ENCODE measurements around the gene CSNK1G2.

CSNK1G2 gene

GRCh38 chr19:1917926-1918325 lies 23.0 kb upstream of the CSNK1G2 start:
- no peak for DNase-seq (ENCODE audit: extremely low read depth in 1 of 2, low read depth in 1 of 2)

GRCh38 chr19:1918975-1919374 lies 22.0 kb upstream of the CSNK1G2 start:
- no peak for DNase-seq (ENCODE audit: extremely low read depth in 1 of 2, low read depth in 1 of 2)

GRCh38 chr19:1920644-1921043 lies 20.3 kb upstream of the CSNK1G2 start:
- no peak for DNase-seq (ENCODE audit: extremely low read depth in 1 of 2, low read depth in 1 of 2)

GRCh38 chr19:1921326-1921725 lies 19.6 kb upstream of the CSNK1G2 start:
- no peak for DNase-seq (ENCODE audit: extremely low read depth in 1 of 2, low read depth in 1 of 2)

DNA sequence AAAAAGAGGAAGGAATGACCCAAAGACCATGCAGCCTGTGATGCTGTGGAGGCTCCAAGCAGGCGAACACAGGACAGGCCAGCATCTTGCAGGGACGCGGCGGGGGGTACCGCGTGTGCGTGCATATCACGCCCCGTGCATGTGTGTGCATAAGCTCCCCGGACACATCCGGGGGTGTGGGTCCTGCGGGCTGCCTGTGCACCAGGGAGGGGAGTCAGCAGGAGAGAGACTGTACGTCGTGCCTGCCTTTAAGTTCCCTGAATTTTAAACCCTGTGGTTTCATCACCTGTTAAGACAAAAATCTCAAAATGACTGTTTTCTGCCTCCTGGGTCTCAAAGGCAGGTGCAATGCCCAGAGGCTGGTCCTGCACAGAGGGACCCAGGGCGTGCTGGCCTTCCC lies 19.1 kb upstream of the CSNK1G2 start:
- DNase-seq (ENCODE audit: extremely low read depth in 1 of 2, low read depth in 1 of 2), result no peak

- DNase-seq (ENCODE audit: extremely low read depth in 1 of 2, low read depth in 1 of 2), result no peak
These were observed 18.2 kb upstream of the CSNK1G2 start for GRCh38 chr19:1922803-1923202.

DNA sequence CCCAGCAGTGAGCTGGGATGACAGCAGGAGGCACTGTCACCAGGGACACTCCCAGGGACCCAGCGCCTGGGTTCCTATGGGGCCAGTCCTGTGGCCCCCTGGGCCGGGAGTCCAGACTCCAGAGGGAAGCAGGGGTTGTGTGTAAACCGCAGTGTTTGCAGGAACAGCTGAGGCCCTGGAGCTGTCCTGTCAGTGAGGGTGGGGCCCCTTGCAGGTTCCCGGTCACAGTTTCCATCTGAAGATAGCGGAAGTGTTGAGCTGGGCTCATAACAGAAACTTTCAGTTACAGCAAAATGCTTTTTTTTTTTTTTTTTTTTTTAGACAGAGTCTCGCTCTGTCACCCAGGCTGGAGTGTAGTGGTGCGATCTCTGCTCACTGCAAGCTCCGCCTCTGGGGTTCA lies 17.7 kb upstream of the CSNK1G2 start:
- DNase-seq (ENCODE audit: extremely low read depth in 1 of 2, low read depth in 1 of 2), result no peak

DNA sequence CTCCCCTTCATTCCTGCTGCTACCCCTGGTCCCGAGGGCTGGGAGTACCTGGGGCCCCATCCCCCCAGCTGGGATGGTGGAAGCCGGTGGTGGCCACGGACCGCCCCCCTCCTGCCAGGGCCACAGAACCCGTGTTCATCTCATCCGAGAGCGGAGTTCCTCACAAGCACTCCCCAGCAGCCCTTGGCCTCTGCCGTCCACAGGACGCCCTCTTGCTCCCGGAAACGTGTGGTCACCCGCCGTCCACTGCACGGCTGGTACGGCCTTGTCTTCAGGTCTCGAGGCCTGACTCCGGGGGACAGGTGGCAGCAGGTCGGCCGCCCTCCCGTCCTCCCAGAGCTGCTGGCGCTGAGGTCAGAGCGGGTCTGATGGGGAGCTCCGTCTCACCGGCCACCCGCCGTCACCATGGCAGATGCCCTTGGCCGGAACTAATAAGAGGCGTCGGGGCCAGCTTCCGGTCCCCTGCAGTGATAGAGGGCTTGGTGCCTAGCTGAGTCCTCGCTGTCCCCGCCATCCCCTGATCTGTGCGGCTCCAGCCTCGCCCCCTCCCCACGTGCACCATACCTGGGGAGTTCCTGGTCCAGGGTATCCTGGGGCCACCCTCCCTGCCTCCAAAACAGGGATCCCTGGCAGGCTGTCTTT lies 16.5 kb upstream of the CSNK1G2 start:
- DNase-seq (ENCODE audit: extremely low read depth in 1 of 2, low read depth in 1 of 2), result no peak

- no peak for DNase-seq (ENCODE audit: extremely low read depth in 1 of 2, low read depth in 1 of 2)
These were observed 15.4 kb upstream of the CSNK1G2 start for GRCh38 chr19:1925544-1925943.

GRCh38 chr19:1929021-1929742 lies 11.8 kb upstream of the CSNK1G2 start:
- DNase-seq (ENCODE audit: extremely low read depth in 1 of 2, low read depth in 1 of 2), result peak; percentile 62 to 73

DNA sequence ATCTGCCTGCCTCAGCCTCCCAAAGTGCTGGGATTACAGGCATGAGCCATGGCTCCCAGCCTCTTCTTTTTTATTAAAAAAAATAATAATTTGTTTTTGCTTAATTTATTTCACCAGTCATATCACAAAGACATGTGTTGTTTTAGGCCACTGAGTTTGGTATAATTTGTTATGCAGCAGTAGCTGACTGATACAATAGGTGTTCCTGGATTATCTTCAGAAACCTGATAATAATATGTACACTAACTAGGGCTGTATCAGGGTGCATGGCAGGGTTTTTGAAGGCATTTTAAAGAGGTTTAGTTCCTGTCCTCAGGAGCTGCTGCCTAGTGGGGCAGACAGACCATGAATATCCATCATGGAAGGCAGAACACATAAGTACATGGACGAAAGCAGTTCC lies 9.5 kb upstream of the CSNK1G2 start:
- DNase-seq (ENCODE audit: extremely low read depth in 1 of 2, low read depth in 1 of 2), result no peak

- no peak for DNase-seq (ENCODE audit: extremely low read depth in 1 of 2, low read depth in 1 of 2)
These were observed 8.6 kb upstream of the CSNK1G2 start for GRCh38 chr19:1932395-1932794.

DNA sequence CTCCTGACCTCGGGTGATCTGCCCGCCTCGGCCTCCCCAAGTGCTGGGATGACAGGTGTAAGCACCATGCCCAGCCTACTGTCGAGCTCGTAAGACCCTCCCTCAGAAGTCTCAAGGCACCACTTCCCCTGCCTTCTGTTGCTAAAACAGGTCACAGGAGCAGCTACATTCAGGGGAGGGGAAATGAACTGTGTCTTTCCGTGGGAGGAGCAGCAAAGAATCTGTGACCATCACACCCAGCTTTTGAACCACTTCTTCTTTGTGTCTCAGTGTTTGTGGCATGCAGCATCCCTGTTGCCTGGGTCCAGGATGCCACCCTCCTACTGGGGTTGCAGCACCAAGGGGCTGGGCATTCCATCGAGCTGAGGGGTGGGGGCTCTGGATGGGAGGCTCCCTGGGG lies 7.7 kb upstream of the CSNK1G2 start:
- no peak for DNase-seq (ENCODE audit: extremely low read depth in 1 of 2, low read depth in 1 of 2)

- DNase-seq (ENCODE audit: extremely low read depth in 1 of 2, low read depth in 1 of 2), result no peak
These were observed 7.0 kb upstream of the CSNK1G2 start for GRCh38 chr19:1933942-1934341.

GRCh38 chr19:1935484-1936208 lies 5.3 kb upstream of the CSNK1G2 start:
- no peak for DNase-seq (ENCODE audit: extremely low read depth in 1 of 2, low read depth in 1 of 2)

- no peak for DNase-seq (ENCODE audit: extremely low read depth in 1 of 2, low read depth in 1 of 2)
These were observed 4.5 kb upstream of the CSNK1G2 start for GRCh38 chr19:1936430-1936829.

DNA sequence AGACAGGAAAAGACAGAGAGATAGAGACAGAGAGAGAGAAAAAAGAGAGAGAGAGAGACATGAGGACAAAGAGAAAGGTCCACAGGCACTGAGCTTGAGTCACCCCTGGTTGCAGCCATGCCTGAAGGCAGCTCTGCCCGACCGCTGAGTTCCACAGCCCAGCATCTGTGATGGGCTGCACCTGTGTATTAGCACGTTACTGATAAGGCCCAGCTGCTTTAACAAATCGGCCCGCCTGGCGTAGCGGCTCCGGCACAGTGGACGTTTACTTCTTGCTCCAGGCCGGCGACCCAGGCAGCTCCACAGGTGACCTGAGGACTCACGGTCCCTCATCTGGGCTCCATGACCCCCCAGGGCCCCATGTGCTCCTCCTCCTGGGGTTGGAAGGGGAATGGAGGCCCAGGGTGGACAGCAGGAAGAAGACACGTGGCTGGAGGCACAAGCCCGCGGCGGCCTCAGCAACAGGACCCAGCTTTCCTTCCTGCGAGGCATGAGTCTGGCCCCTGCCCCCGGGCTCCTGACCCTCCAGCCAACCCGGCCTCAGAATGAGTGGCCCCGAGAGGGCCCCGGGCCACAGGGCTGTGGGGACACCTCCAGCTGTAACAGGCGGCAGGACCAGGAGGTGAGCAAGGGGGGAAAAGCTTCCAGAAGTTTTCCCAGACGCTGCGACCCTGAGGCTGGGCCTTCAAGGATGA lies 3.9 kb upstream of the CSNK1G2 start:
- DNase-seq (ENCODE audit: extremely low read depth in 1 of 2, low read depth in 1 of 2), result no peak

DNA sequence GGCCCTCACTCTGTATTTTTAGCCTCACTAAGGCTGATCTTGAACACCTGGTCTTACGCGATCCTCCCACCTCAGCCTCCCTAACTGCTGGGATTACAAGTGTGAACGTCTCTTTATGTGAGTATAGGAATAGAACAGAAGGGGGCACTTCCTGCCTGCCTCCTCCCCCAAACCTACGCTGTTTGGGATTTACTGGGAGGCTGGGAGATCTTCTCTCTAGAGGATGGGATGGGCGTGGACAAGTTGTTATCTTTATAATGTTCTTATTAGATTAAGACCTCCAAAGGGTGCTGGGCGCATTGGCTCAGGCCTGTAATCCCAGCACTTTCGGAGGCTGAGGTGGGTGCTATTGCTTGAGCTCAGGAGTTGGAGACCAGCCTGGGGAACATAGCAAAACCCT lies 2.9 kb upstream of the CSNK1G2 start:
- no peak for DNase-seq (ENCODE audit: extremely low read depth in 1 of 2, low read depth in 1 of 2)

GRCh38 chr19:1942078-1942933 lies 1.3 kb downstream of the CSNK1G2 start:
- DNase-seq (ENCODE audit: extremely low read depth in 1 of 2, low read depth in 1 of 2), result peak; percentile 59 to 60

DNA sequence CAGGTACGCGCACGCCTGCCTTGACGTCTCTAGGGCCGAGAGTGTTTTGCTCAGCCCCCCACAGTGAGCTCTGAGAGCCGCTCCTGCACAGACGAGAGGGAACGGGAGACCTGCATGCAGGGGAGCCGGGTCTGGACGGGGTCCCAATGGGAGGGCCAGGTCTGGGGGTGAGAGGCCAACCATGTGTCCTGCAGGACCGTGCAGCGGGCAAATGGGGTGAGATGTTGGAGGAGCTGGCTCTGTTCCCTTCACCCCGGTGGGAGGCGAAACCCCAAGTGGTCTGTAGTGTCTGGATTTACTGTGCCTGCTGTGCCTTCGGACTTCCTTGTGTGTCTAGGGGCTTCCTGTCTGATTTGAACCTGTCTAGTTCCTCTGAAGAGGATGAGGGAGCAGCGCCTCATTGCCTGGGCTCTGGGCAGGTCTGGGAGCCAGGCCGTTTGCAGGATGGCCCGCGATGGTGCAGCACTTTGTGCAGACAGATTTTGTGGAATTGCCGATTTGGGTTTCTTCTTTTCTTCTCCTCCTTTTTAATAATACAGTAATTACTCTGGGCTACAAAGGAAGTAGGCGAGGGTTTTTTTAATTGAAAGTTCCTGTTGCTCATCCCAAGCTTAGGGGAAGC lies 2.1 kb downstream of the CSNK1G2 start:
- DNase-seq (ENCODE audit: extremely low read depth in 1 of 2, low read depth in 1 of 2), result no peak

All from activated CD8-positive, alpha-beta memory T cell treated with anti-CD3 and anti-CD28 coated beads for 1 hour (primary cell).